T-helper 2 cell treated with Interferon-gamma antibody and Interleukin-4, amounts not matched to agents 5 μg/mL and 100 μg/mL, for 36 hours (primary cell): ENCODE measurements around the gene ZNF81.

Experiments used
- DNase-seq: peaks from one replicate; pipeline ENCODE4 v3.0.0; 2021; ENCODE audit warnings: low spot score
- H3K27ac Mint-ChIP-seq: one replicate; pipeline ENCODE4 v1.8.0; 2021; ENCODE audit warnings: mild to moderate bottlenecking, mixed read lengths
- H3K27me3 Mint-ChIP-seq: one replicate; pipeline ENCODE4 v1.8.0; 2021; ENCODE audit warnings: low read depth, mixed read lengths
- H3K36me3 Mint-ChIP-seq: one replicate; pipeline ENCODE4 v1.8.0; 2021; ENCODE audit warnings: low read depth, mixed read lengths
- H3K4me1 Mint-ChIP-seq: one replicate; pipeline ENCODE4 v1.8.0; 2021; ENCODE audit warnings: low read depth, mixed read lengths
- H3K4me3 Mint-ChIP-seq: one replicate; pipeline ENCODE4 v1.8.0; 2022; ENCODE audit warnings: mild to moderate bottlenecking, moderate library complexity, mixed read lengths
- H3K9me3 Mint-ChIP-seq: one replicate; pipeline ENCODE4 v1.8.0; 2021; ENCODE audit warnings: mixed read lengths

Gene ZNF81

GRCh38 chrX:47862680-47863079, 26.0 kb downstream of the ZNF81 start:
- no peaks in the 10 kb centered on the region for H3K27me3 Mint-ChIP-seq
- no peaks in the 10 kb centered on the region for H3K9me3 Mint-ChIP-seq
- H3K4me1 Mint-ChIP-seq: no peaks in the 10 kb centered on the region
- no peak overlapping the region for H3K4me3 Mint-ChIP-seq
- DNase-seq: no peak
- no peak overlapping the region for H3K27ac Mint-ChIP-seq
- H3K36me3 Mint-ChIP-seq: peaks cover 14% of the 10 kb centered on the region

- Mint-ChIP-seq H3K9me3 (no peaks in the 10 kb centered on the region), H3K4me1 (no peaks in the 10 kb centered on the region), H3K27ac (no peak overlapping the region), H3K4me3 (no peak overlapping the region), H3K27me3 (no peaks in the 10 kb centered on the region), H3K36me3 (peaks cover 14% of the 10 kb centered on the region)
- DNase-seq: no peak
Measured at GRCh38 chrX:47863187-47863586, 26.5 kb downstream of the ZNF81 start.

- no peak overlapping the region for H3K4me3 Mint-ChIP-seq
- peaks cover 18% of the 10 kb centered on the region for H3K36me3 Mint-ChIP-seq
- no peaks in the 10 kb centered on the region for H3K4me1 Mint-ChIP-seq
- DNase-seq: no peak
- no peaks in the 10 kb centered on the region for H3K27me3 Mint-ChIP-seq
- H3K9me3 Mint-ChIP-seq: no peaks in the 10 kb centered on the region
- H3K27ac Mint-ChIP-seq: no peak overlapping the region
Measured at GRCh38 chrX:47864300-47864699, 27.6 kb downstream of the ZNF81 start.

- H3K9me3 Mint-ChIP-seq: no peaks in the 10 kb centered on the region
- H3K27ac Mint-ChIP-seq: no peak overlapping the region
- peaks cover 18% of the 10 kb centered on the region for H3K36me3 Mint-ChIP-seq
- H3K27me3 Mint-ChIP-seq: no peaks in the 10 kb centered on the region
- H3K4me1 Mint-ChIP-seq: no peaks in the 10 kb centered on the region
- H3K4me3 Mint-ChIP-seq: no peak overlapping the region
- no peak for DNase-seq
Measured at GRCh38 chrX:47864785-47865184, 28.1 kb downstream of the ZNF81 start.

GRCh38 chrX:47873123-47873522, 36.4 kb downstream of the ZNF81 start:
- no peaks in the 10 kb centered on the region for H3K27me3 Mint-ChIP-seq
- H3K4me3 Mint-ChIP-seq: no peak overlapping the region
- peaks cover 53% of the 10 kb centered on the region for H3K36me3 Mint-ChIP-seq
- H3K4me1 Mint-ChIP-seq: peaks cover 1% of the 10 kb centered on the region
- peaks cover 19% of the 10 kb centered on the region for H3K9me3 Mint-ChIP-seq
- DNase-seq: no peak
- no peak overlapping the region for H3K27ac Mint-ChIP-seq

- Mint-ChIP-seq H3K9me3 (peaks cover 17% of the 10 kb centered on the region), H3K4me1 (peaks cover 3% of the 10 kb centered on the region), H3K27ac (no peak overlapping the region), H3K36me3 (peaks cover 58% of the 10 kb centered on the region), H3K27me3 (no peaks in the 10 kb centered on the region), H3K4me3 (no peak overlapping the region)
- no peak for DNase-seq
Measured at GRCh38 chrX:47877327-47877726, 40.6 kb downstream of the ZNF81 start.

- Mint-ChIP-seq H3K9me3 (peaks cover 12% of the 10 kb centered on the region), H3K36me3 (peaks cover 55% of the 10 kb centered on the region), H3K4me1 (peaks cover 3% of the 10 kb centered on the region), H3K27me3 (no peaks in the 10 kb centered on the region), H3K4me3 (no peak overlapping the region), H3K27ac (no peak overlapping the region)
- no peak for DNase-seq
Measured at GRCh38 chrX:47878198-47878597, 41.5 kb downstream of the ZNF81 start.

- H3K36me3 Mint-ChIP-seq: peaks cover 48% of the 10 kb centered on the region
- H3K4me1 Mint-ChIP-seq: peaks cover 3% of the 10 kb centered on the region
- H3K27ac Mint-ChIP-seq: no peak overlapping the region
- no peaks in the 10 kb centered on the region for H3K27me3 Mint-ChIP-seq
- no peak overlapping the region for H3K4me3 Mint-ChIP-seq
- DNase-seq: no peak
- H3K9me3 Mint-ChIP-seq: peaks cover 4% of the 10 kb centered on the region
Measured at GRCh38 chrX:47879463-47879862, 42.8 kb downstream of the ZNF81 start.

GRCh38 chrX:47880927-47881326, 44.2 kb downstream of the ZNF81 start:
- Mint-ChIP-seq H3K36me3 (peaks cover 50% of the 10 kb centered on the region), H3K9me3 (peaks cover 4% of the 10 kb centered on the region), H3K27ac (no peak overlapping the region)

GRCh38 chrX:47885501-47885900, 48.8 kb downstream of the ZNF81 start:
- H3K4me1 Mint-ChIP-seq: no peaks in the 10 kb centered on the region
- H3K9me3 Mint-ChIP-seq: no peaks in the 10 kb centered on the region
- DNase-seq: no peak
- no peak overlapping the region for H3K4me3 Mint-ChIP-seq
- no peaks in the 10 kb centered on the region for H3K27me3 Mint-ChIP-seq
- H3K27ac Mint-ChIP-seq: no peak overlapping the region
- H3K36me3 Mint-ChIP-seq: peaks cover 64% of the 10 kb centered on the region

More at GRCh38 chrX:47880927-47881326, 44.2 kb downstream of the ZNF81 start:
- Mint-ChIP-seq H3K27me3 (no peaks in the 10 kb centered on the region), H3K4me1 (peaks cover 3% of the 10 kb centered on the region), H3K4me3 (no peak overlapping the region)
- DNase-seq: no peak

- Mint-ChIP-seq H3K27me3 (no peaks in the 10 kb centered on the region), H3K4me3 (no peak overlapping the region), H3K4me1 (no peaks in the 10 kb centered on the region), H3K27ac (no peak overlapping the region), H3K9me3 (peaks cover 5% of the 10 kb centered on the region), H3K36me3 (peaks cover 26% of the 10 kb centered on the region)
- no peak for DNase-seq
Measured at GRCh38 chrX:47898024-47898423, 61.3 kb downstream of the ZNF81 start.

- Mint-ChIP-seq H3K9me3 (peaks cover 5% of the 10 kb centered on the region), H3K36me3 (peaks cover 17% of the 10 kb centered on the region), H3K27me3 (no peaks in the 10 kb centered on the region), H3K27ac (no peak overlapping the region), H3K4me3 (no peak overlapping the region), H3K4me1 (no peaks in the 10 kb centered on the region)
- no peak for DNase-seq
Measured at GRCh38 chrX:47900833-47901232, 64.1 kb downstream of the ZNF81 start.

GRCh38 chrX:47902161-47902560, 65.5 kb downstream of the ZNF81 start:
- no peaks in the 10 kb centered on the region for H3K9me3 Mint-ChIP-seq
- H3K36me3 Mint-ChIP-seq: peaks cover 9% of the 10 kb centered on the region
- H3K27me3 Mint-ChIP-seq: no peaks in the 10 kb centered on the region
- no peak overlapping the region for H3K27ac Mint-ChIP-seq
- no peak overlapping the region for H3K4me3 Mint-ChIP-seq
- no peaks in the 10 kb centered on the region for H3K4me1 Mint-ChIP-seq
- DNase-seq: no peak

- Mint-ChIP-seq H3K4me1 (no peaks in the 10 kb centered on the region), H3K36me3 (peaks cover 14% of the 10 kb centered on the region), H3K9me3 (peaks cover 48% of the 10 kb centered on the region), H3K4me3 (no peak overlapping the region), H3K27me3 (no peaks in the 10 kb centered on the region), H3K27ac (no peak overlapping the region)
- DNase-seq: no peak
Measured at GRCh38 chrX:47915886-47916493, 79.3 kb downstream of the ZNF81 start.

- no peak for DNase-seq
- Mint-ChIP-seq H3K9me3 (peaks cover 51% of the 10 kb centered on the region), H3K4me3 (no peak overlapping the region), H3K27me3 (no peaks in the 10 kb centered on the region), H3K27ac (no peak overlapping the region), H3K36me3 (peaks cover 11% of the 10 kb centered on the region), H3K4me1 (no peaks in the 10 kb centered on the region)
Measured at GRCh38 chrX:47918274-47918673, 81.6 kb downstream of the ZNF81 start.
